ENCODE results near the gene LY6G5B.
A peak's percentile ranks its signal among the peaks of the same experiment; 100 is the strongest.

Gene LY6G5B

GRCh38 chr6:31669676-31670075 lies at the start of gene LY6G5B:
LY6G5B (plus strand) TSS chr6:31669976; CDS start chr6:31670951, 975 bp downstream.
- in situ Hi-C loops (cut with MboI; ENCODE audit: low pct_unique_long_range_greater_than_20kb, low sequenced_read_pairs, unreplicated experiment) = no loop called here
- no peak for DNase-seq (ENCODE audit: low spot score)
- no peak for TF ChIP-seq CTCF (IDR thresholded peaks at IDR 0.05; ENCODE audit: extremely low read depth, insufficient read depth, missing control alignments)

- DNase-seq (ENCODE audit: low spot score) = peak; percentile 99
- no peak for TF ChIP-seq CTCF (IDR thresholded peaks at IDR 0.05; ENCODE audit: extremely low read depth, insufficient read depth, missing control alignments)
- in situ Hi-C loops (cut with MboI; ENCODE audit: low pct_unique_long_range_greater_than_20kb, low sequenced_read_pairs, unreplicated experiment) = no loop called here
Observed at GRCh38 chr6:31620586-31621319, 49.0 kb upstream of the LY6G5B start, which contains the start of gene PRRC2A. PRRC2A (plus strand) TSS chr6:31620715; CDS start chr6:31622790, 2,075 bp downstream.

- no peak for TF ChIP-seq CTCF (IDR thresholded peaks at IDR 0.05; ENCODE audit: extremely low read depth, insufficient read depth, missing control alignments)
- in situ Hi-C loops (cut with MboI; ENCODE audit: low pct_unique_long_range_greater_than_20kb, low sequenced_read_pairs, unreplicated experiment) = no loop called here
- DNase-seq (ENCODE audit: low spot score) = no peak
Observed at GRCh38 chr6:31621320-31621939, 48.3 kb upstream of the LY6G5B start.

GRCh38 chr6:31621991-31622390 lies 47.8 kb upstream of the LY6G5B start:
- no peak for DNase-seq (ENCODE audit: low spot score)
- no peak for TF ChIP-seq CTCF (IDR thresholded peaks at IDR 0.05; ENCODE audit: extremely low read depth, insufficient read depth, missing control alignments)
- in situ Hi-C loops (cut with MboI; ENCODE audit: low pct_unique_long_range_greater_than_20kb, low sequenced_read_pairs, unreplicated experiment) = no loop called here

- in situ Hi-C loops (cut with MboI; ENCODE audit: low pct_unique_long_range_greater_than_20kb, low sequenced_read_pairs, unreplicated experiment) = no loop called here
- no peak for DNase-seq (ENCODE audit: low spot score)
- TF ChIP-seq CTCF (IDR thresholded peaks at IDR 0.05; ENCODE audit: extremely low read depth, insufficient read depth, missing control alignments) = no peak
Observed at GRCh38 chr6:31622684-31623091, 47.1 kb upstream of the LY6G5B start.

GRCh38 chr6:31624070-31624469 lies 45.7 kb upstream of the LY6G5B start:
- TF ChIP-seq CTCF (IDR thresholded peaks at IDR 0.05; ENCODE audit: extremely low read depth, insufficient read depth, missing control alignments) = no peak

More at GRCh38 chr6:31624070-31624469, 45.7 kb upstream of the LY6G5B start:
- DNase-seq (ENCODE audit: low spot score) = no peak
- in situ Hi-C loops (cut with MboI; ENCODE audit: low pct_unique_long_range_greater_than_20kb, low sequenced_read_pairs, unreplicated experiment) = no loop called here

Measured in GM13977 (cell line).